Dedifferentiated amniotic fluid mesenchymal stem cell (primary cell): ENCODE data around the gene ZNF592.
"Not testable (repeated sequence)": the region's sequence is repeated elsewhere in the genome, so short reads cannot be mapped to it uniquely, and the experiment has no call there.

ENCODE experiments used
- DNase-seq: peaks from one replicate; pipeline ENCODE4 v3.0.0-alpha.2; 2016; ENCODE audit errors: extremely low spot score

ZNF592 gene, protein sequence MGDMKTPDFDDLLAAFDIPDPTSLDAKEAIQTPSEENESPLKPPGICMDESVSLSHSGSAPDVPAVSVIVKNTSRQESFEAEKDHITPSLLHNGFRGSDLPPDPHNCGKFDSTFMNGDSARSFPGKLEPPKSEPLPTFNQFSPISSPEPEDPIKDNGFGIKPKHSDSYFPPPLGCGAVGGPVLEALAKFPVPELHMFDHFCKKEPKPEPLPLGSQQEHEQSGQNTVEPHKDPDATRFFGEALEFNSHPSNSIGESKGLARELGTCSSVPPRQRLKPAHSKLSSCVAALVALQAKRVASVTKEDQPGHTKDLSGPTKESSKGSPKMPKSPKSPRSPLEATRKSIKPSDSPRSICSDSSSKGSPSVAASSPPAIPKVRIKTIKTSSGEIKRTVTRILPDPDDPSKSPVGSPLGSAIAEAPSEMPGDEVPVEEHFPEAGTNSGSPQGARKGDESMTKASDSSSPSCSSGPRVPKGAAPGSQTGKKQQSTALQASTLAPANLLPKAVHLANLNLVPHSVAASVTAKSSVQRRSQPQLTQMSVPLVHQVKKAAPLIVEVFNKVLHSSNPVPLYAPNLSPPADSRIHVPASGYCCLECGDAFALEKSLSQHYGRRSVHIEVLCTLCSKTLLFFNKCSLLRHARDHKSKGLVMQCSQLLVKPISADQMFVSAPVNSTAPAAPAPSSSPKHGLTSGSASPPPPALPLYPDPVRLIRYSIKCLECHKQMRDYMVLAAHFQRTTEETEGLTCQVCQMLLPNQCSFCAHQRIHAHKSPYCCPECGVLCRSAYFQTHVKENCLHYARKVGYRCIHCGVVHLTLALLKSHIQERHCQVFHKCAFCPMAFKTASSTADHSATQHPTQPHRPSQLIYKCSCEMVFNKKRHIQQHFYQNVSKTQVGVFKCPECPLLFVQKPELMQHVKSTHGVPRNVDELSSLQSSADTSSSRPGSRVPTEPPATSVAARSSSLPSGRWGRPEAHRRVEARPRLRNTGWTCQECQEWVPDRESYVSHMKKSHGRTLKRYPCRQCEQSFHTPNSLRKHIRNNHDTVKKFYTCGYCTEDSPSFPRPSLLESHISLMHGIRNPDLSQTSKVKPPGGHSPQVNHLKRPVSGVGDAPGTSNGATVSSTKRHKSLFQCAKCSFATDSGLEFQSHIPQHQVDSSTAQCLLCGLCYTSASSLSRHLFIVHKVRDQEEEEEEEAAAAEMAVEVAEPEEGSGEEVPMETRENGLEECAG (N-terminal part only)

GRCh38 chr15:84748274-84749110 is at the start of gene ZNF592:
Gene ZNF592, plus strand, starts transcription at chr15:84748592. Its CDS starts 34,084 bp downstream, at chr15:84782676.
- peak; percentile 38 for DNase-seq

GRCh38 chr15:84699538-84700191 is 48.7 kb upstream of the ZNF592 start:
- DNase-seq = no peak

DNA sequence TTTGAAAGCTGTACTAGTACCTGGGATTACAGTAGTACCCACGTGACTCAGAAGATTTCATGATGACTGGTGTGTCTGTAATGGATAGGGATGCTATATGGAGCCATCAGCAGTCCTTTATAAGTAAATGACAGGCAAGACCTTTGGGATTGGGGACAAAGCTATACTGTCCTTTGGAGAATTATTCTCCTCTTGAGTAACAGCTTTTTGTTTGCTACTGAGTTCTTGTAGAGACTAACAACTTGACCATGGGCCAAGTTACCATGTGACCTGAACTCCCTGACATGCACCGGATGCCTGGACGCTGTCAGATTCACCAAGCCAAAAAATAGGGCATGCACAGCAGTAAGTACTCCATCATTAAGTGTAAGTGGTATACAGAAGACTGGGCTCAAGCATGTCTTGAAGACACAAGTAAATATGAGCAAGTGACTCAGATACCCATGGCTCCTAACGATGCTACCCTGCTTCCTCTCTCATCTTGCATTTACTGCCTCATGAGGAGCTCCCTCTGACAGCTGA is 45.4 kb upstream of the ZNF592 start:
- DNase-seq = no peak

- no peak for DNase-seq
Measured at GRCh38 chr15:84703808-84704207, 44.6 kb upstream of the ZNF592 start.

DNA sequence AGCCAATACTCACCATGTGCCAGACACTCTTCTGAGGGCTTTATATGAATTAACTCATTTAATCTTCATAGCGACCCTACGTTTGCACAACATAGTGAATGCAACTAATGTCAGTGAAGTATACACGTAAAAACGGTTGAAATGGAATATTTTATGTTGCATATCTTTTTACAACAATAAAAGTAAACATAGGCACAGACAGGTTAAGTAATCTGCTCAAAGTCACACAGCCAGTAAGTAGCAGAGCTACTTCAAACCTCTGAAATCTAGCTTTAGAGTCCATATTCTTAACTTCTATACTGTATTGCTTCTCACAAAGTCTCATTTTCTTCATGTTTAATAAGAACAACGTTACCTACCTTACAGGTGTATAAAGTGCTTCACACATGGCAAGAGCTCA is 34.0 kb upstream of the ZNF592 start:
- no peak for DNase-seq

GRCh38 chr15:84714821-84715220 is 33.6 kb upstream of the ZNF592 start:
- DNase-seq = no peak

GRCh38 chr15:84715441-84716035 is 32.9 kb upstream of the ZNF592 start:
- peak; percentile 22 for DNase-seq

DNA sequence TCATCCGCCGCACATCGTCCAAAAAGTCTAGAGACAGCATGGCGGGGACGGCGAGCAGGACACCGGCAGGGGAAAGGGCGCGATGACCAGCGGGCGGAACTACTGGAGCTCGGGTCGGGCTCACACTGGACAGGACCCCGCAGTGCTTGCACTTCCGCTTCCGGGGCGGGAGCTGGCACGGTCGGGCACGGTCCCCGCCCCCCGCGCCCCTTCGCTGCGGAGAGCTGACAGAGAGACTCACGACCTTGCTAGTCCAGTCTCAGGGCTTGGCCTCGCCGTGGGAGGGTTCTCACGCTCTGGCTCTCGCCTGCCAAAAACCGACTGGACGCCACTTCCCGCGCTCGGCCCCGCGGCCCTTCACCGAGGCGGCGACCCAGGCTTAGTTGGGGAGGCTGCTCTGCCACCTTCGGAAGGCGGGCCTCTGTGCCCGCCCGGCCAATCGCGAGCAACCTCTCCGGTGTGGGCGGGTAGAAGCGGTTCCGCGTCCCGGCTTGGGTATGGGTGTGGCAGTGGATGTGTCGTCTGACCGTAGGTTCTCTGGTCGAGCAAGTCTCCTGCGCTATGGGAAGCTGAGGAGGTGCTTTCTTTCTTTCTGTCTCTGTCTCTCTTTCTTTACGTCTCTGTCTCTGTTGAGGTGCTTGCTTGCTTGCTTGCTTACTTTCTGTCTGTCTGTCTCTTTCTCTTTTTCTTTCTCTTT is 32.2 kb upstream of the ZNF592 start, which contains the start of gene SEC11A:
Gene SEC11A (minus strand): TSS at position 104 of the 697 bp plus-strand sequence. CDS start 64 bp downstream, at position 40.
- DNase-seq = peak; percentile 92

GRCh38 chr15:84721371-84721770 is 27.0 kb upstream of the ZNF592 start:
- DNase-seq = no peak

DNA sequence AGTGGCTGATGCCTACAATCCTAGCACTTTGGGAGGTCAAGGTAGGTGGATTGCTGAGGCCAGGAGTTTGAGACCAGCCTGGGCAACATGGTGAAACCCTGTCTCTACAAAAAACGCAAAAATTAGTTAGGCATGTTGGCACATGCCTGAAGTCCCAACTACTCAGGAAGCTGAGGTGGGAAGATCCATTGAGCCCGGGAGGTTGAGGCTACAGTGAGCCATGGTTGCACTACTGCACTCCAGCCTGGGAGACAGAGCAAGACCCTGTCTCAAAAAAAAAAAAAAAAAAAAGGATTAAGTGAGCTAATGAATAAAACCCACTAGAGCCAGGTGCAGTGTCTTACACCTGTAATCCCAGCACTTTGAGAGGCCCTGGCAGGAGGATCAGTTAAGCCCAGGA is 25.8 kb upstream of the ZNF592 start:
- DNase-seq = no peak

DNA sequence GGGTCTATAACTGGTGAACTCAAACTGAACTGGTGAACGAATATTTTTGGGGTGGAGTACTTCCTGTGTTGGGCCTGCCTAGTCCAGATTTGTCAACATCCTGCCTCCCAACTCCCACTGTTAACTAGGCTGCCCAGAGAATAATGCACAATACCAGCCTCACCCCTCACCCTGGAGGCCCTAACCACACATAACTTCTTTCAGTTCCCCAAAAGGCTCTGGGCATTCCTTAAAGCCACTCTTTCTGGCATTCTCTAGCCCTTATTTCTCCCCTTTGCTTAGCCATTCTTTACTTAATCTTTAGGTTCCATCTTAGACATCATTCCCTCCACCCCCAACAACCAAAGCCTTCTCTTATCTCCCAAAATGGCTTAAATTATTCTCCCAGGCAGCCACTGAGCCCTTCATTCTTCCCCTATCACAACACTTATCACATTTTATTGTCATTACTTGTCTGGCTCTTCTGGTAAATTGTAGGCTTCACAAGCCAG is 23.3 kb upstream of the ZNF592 start:
- DNase-seq = no peak

DNA sequence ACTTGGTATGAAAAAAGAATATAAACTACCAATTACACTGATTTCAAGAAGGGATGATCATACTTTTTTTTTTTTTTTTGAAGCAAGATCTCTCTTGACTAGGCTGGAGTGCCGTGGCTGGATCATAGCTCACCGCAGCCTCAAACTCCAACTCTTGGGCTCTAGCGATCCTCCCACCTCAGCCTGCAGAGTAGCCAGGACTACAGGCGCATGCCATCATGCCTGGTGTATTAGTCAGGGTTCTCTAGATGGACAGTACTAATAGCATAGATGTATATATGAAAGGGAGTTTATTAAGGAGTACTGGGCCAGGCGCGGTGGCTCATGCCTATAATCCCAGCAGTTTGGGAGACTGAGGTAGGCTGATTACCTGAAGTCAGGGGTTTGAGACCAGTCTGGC is 21.0 kb upstream of the ZNF592 start:
- DNase-seq = no peak

DNA sequence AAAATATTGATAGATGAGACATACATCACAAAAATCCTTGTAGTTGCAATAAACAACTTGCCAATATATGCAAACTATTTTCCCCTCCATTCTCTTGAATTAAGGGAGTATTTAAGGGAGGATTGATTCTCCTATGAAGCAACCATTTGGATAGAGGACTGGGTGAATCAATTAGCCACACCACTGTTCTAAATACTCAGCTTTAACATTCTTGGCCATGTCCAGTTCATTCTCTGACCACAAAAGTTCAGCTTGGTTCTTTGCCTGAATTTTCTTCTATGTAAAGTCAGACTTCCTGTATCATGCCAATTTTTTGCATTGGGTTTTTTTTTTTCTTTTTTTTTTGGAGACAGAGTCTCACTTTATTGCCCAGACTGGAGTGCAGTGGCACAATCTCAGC is 16.6 kb upstream of the ZNF592 start:
- DNase-seq = peak; percentile 55

DNA sequence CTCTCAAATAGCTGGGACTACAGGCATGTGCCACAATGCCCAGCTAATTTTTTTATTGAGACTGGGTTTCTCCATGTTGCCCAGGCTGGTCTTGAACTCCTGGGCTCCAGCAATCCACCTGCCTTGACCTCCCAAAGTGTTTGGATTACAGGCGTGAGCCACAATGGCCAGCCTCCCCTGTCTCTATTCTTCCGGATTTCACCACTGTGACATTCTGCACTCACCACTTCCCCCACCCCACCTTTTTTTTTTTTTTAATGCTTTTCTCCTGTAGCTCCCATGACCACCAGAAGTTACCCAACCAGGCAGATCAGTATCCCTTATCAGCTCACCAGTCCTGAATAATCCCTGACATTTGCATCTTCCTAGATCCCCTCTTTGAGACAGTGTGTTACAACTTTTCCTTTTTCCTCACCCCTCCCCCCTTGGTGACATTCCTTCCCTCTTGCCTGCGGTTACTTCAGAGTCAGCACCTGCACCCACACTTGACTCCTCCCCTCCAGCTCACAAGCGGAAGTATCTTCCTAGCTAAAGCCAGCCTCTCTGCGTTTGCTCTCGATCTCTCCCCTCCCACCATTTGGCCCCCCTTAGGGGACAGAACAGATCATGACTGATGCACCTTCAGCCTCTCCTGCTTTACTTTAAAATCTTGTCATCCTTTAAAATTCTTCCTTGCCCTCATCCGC is 13.5 kb upstream of the ZNF592 start:
- DNase-seq = no peak

- DNase-seq = not testable (repeated sequence)
Measured at GRCh38 chr15:84735480-84736061, 12.8 kb upstream of the ZNF592 start.

GRCh38 chr15:84736375-84736774 is 12.0 kb upstream of the ZNF592 start:
- DNase-seq = no peak

- DNase-seq = no peak
Measured at GRCh38 chr15:84737005-84737404, 11.4 kb upstream of the ZNF592 start.

DNA sequence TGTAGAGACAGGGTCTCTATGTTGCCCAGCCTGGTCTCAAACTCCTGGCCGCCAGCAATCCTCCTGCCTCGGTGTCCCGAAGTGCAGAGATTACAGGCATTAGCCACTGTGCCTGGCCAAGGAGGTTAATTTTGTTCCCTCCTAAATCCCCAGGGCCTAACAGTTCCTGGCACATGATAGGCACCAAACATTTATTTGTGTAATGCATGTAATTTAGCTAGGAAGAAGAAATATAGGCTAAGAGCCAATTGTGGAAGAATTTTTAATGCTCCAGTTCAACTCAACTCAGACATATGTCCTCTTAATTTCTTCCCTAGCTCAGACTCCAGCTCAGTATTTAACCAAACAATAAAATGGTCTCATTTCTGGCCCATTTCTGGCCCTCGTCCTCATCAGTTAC is 7.7 kb upstream of the ZNF592 start:
- DNase-seq = no peak
